Measurements from ENCODE around the gene GSE1. TPM values are rescaled to one million over a fixed set of nuclear protein-coding genes. Genes with fewer than 3 reads are reported as not detected.

The GSE1 gene
- total RNA-seq, 2 donors from 2014 or later: 72.6 to 96.2 TPM

DNA sequence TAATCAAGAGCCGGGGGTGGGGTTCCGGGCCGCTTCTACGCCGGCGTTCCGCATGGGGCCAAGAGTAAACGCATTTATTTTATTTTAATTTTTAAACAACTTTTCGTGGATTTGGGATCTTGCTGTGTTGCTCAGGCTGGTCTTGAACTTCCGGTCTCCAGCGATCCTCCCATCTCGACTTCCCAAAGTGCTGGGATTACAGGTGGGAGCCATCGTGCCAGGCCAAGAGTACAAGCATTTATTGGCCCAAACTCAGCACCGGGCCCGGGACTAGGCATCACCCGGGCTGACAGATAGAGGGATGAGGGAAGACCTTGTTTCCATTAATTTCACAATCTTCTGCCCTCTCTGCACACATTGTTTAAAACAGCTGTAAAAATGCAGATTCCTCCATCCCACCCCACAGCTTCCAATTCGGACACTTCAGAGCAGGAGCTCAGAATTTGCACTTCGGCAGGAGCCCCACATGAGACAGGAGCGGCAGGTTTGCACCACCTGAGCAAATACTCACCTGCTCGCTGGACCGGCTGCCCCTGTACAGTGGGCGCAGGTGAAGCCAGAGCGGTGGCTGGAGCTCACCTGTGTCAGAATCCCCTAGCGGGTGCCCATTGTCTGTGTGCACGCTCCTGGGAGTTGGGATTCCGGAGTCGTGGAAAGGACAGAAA is 76.3 kb downstream of the GSE1 start:
- peak overlapping the region; percentile 88 for H3K4me3 ChIP-seq
- no peak for ATAC-seq (ENCODE audit: insufficient number of reproducible peaks, low FRiP score, low read depth)

DNA sequence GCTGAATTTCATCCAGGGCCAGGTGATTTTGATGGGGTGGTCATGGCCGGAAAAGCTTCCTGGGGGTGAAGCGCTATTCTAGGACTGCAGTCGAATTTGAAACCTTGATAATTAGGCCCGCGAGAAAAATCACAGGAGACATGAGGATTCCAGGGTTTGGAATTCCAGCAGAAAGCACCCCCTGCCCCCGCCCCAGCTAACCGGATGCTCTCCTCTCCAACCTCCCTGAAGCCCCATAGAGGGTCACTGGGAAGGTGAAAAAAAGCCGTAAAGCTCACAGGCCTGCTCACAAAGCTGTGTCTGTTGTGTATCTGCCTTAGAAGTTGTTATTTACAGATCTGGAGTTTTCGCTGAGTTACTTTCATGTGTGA is 76.8 kb downstream of the GSE1 start:
- TF ChIP-seq, protein P1, sequence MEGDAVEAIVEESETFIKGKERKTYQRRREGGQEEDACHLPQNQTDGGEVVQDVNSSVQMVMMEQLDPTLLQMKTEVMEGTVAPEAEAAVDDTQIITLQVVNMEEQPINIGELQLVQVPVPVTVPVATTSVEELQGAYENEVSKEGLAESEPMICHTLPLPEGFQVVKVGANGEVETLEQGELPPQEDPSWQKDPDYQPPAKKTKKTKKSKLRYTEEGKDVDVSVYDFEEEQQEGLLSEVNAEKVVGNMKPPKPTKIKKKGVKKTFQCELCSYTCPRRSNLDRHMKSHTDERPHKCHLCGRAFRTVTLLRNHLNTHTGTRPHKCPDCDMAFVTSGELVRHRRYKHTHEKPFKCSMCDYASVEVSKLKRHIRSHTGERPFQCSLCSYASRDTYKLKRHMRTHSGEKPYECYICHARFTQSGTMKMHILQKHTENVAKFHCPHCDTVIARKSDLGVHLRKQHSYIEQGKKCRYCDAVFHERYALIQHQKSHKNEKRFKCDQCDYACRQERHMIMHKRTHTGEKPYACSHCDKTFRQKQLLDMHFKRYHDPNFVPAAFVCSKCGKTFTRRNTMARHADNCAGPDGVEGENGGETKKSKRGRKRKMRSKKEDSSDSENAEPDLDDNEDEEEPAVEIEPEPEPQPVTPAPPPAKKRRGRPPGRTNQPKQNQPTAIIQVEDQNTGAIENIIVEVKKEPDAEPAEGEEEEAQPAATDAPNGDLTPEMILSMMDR (IDR thresholded peaks at IDR 0.05): no peak
- Histone ChIP-seq H3K4me1 (ENCODE audit: control insufficient read depth in 1 of 2, low read depth in 2 of 2) (peaks cover 11 to 13% of the 10 kb centered on the region in 2 donors), H3K27ac (no peak overlapping the region), H3K27me3 (replicated peaks; ENCODE audit: insufficient read depth) (no peaks in the 10 kb centered on the region), H3K4me3 (no peak overlapping the region), H3K9me3 (no peaks in the 10 kb centered on the region), H3K36me3 (no peaks in the 10 kb centered on the region)
- ATAC-seq (ENCODE audit: insufficient number of reproducible peaks, low FRiP score, low read depth): no peak
- no peak for DNase-seq (ENCODE audit: low spot score)

More for the DNA sequence above, 76.3 kb downstream of the GSE1 start:
- Histone ChIP-seq H3K4me1 (ENCODE audit: control insufficient read depth in 1 of 2, low read depth in 2 of 2) (peaks cover 11 to 13% of the 10 kb centered on the region in 2 donors), H3K27me3 (replicated peaks; ENCODE audit: insufficient read depth) (no peaks in the 10 kb centered on the region), H3K27ac (no peak overlapping the region), H3K36me3 (no peaks in the 10 kb centered on the region), H3K9me3 (no peaks in the 10 kb centered on the region)
- DNase-seq (ENCODE audit: low spot score): no peak
- TF ChIP-seq, protein P1 (IDR thresholded peaks at IDR 0.05): no peak

DNA sequence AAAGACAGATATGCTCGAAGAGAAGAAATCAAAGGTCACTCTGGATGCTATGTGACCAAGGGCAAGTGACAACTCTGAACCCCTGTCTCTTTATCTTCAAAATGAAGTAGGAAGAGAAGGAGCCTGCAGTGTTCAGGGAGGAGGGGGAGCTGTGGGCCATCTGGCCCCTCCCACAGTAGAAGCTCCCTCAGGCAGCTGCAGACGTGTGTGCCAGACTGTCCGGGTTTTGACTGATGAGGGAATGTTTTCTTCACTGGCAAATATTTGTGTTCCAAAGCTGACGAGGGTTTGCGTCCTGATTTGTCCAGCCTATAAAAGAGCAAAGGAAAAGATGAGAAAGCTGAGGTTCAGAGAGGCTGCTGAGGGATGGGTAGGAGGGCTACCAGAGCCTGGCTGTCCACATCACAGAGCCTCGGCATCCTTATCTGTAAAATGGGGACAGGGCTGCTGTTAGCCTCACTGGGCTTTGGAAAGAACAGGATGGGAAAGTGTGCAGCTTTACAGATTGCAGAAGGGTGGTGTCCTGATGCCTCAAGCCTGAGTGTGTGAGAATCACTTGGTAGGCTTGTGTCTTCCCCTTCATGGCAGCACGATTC is 77.4 kb downstream of the GSE1 start:
- H3K27ac ChIP-seq: no peak overlapping the region
- H3K27me3 ChIP-seq (replicated peaks; ENCODE audit: insufficient read depth): no peaks in the 10 kb centered on the region
- TF ChIP-seq, protein P1 (IDR thresholded peaks at IDR 0.05): no peak
- DNase-seq (ENCODE audit: low spot score): no peak
- ATAC-seq (ENCODE audit: insufficient number of reproducible peaks, low FRiP score, low read depth): no peak
- no peaks in the 10 kb centered on the region for H3K36me3 ChIP-seq
- H3K4me1 ChIP-seq (ENCODE audit: control insufficient read depth in 1 of 2, low read depth in 2 of 2): peaks cover 11 to 13% of the 10 kb centered on the region in 2 donors
- H3K4me3 ChIP-seq: no peak overlapping the region
- no peaks in the 10 kb centered on the region for H3K9me3 ChIP-seq

GRCh38 chr16:85695196-85696128 is 82.3 kb downstream of the GSE1 start:
- H3K27me3 ChIP-seq (replicated peaks; ENCODE audit: insufficient read depth): no peaks in the 10 kb centered on the region
- TF ChIP-seq, protein P1 (IDR thresholded peaks at IDR 0.05): no peak

GRCh38 chr16:85696781-85697180 is 83.7 kb downstream of the GSE1 start:
- no peak for ATAC-seq (ENCODE audit: insufficient number of reproducible peaks, low FRiP score, low read depth)
- H3K4me1 ChIP-seq (ENCODE audit: control insufficient read depth in 1 of 2, low read depth in 2 of 2): no peaks in the 10 kb centered on the region
- H3K27me3 ChIP-seq (replicated peaks; ENCODE audit: insufficient read depth): no peaks in the 10 kb centered on the region
- H3K4me3 ChIP-seq: no peak overlapping the region
- DNase-seq (ENCODE audit: low spot score): no peak
- no peaks in the 10 kb centered on the region for H3K9me3 ChIP-seq
- H3K27ac ChIP-seq: no peak overlapping the region
- H3K36me3 ChIP-seq: no peaks in the 10 kb centered on the region
- TF ChIP-seq, protein P1 (IDR thresholded peaks at IDR 0.05): no peak

More at GRCh38 chr16:85695196-85696128, 82.3 kb downstream of the GSE1 start:
- Histone ChIP-seq H3K36me3 (no peaks in the 10 kb centered on the region), H3K9me3 (no peaks in the 10 kb centered on the region), H3K4me1 (ENCODE audit: control insufficient read depth in 1 of 2, low read depth in 2 of 2) (no peaks in the 10 kb centered on the region), H3K4me3 (no peak overlapping the region), H3K27ac (no peak overlapping the region)
- DNase-seq (ENCODE audit: low spot score): no peak
- no peak for ATAC-seq (ENCODE audit: insufficient number of reproducible peaks, low FRiP score, low read depth)
